HepG2 (cell line): ENCODE results near the gene NOSIP. TPM values are rescaled to one million over a fixed set of nuclear protein-coding genes. Genes with fewer than 3 reads are reported as not detected.

Experiments
- EZH2 ChIP-seq: conservative IDR thresholded peaks from 2 replicates; pipeline ENCODE4 v1.6.1; 2012; ENCODE audit warnings: mild to moderate bottlenecking, low read depth, low read length, moderate library complexity
- FLYWCH1 ChIP-seq: sonication (generic); formaldehyde crosslinking; IDR thresholded peaks from 2 replicates; pipeline ENCODE4 v1.8.1; 2023; ENCODE audit warnings: mild to moderate bottlenecking, missing genetic modification reagents
- RFX5 ChIP-seq: IDR thresholded peaks from 2 replicates; pipeline ENCODE4 v1.6.1; 2011; ENCODE audit warnings: low read depth, low read length, improper control_type of control experiment
- TMF1 ChIP-seq: sonication (generic); formaldehyde crosslinking; IDR thresholded peaks from 2 replicates; pipeline ENCODE4 v1.8.1; 2022; ENCODE audit warnings: low read depth, missing genetic modification reagents
- ZC3H4 ChIP-seq: sonication (generic); formaldehyde crosslinking; IDR thresholded peaks from 2 replicates; pipeline ENCODE4 v1.4.0; 2020; ENCODE audit warnings: missing genetic modification reagents, borderline replicate concordance
- ZFP41 ChIP-seq: sonication (generic); formaldehyde crosslinking; IDR thresholded peaks from 2 replicates; pipeline ENCODE4 v1.4.0; 2020; ENCODE audit warnings: mild to moderate bottlenecking, missing genetic modification reagents, borderline replicate concordance
- ZNF234 ChIP-seq: sonication (generic); formaldehyde crosslinking; conservative IDR thresholded peaks from 2 replicates; pipeline ENCODE4 v1.5.1; 2020; ENCODE audit warnings: mild to moderate bottlenecking, missing genetic modification reagents
- ZNF607 ChIP-seq: sonication (generic); formaldehyde crosslinking; IDR thresholded peaks from 2 replicates; pipeline ENCODE4 v1.5.1; 2020; ENCODE audit warnings: missing genetic modification reagents, mild to moderate bottlenecking, borderline replicate concordance
- ZNF75D ChIP-seq: sonication (generic); formaldehyde crosslinking; IDR thresholded peaks from 2 replicates; pipeline ENCODE4 v1.8.1; 2023; ENCODE audit warnings: missing genetic modification reagents, mild to moderate bottlenecking, borderline replicate concordance
- polyA plus RNA-seq, 8 experiments: library from polyadenylated mRNA; depleted of rRNA in 3 of 8; stranded (reverse) in 7 of 8; unstranded in 1 of 8; fragments of >200 nt; fragmentation: Illumina TruSeq in 4 of 8; extraction: Trizol in 4 of 8; gene quantifications; 2 replicates each; pipeline versions ENCODE4 v1.2.1 to v1.2.3, GENCODE V29; 2011 to 2016; ENCODE audit warnings: low read depth in 4 of 8, missing spikeins in 1 of 8, mixed read lengths in 1 of 8; ENCODE audit not compliant: insufficient read depth in 1 of 8
- total RNA-seq, 5 experiments: library from RNA; depleted of rRNA; stranded (reverse); fragments of >200 nt; fragmentation: Illumina TruSeq; extraction: Trizol; gene quantifications; 2 replicates each; pipeline ENCODE4 v1.2.3, GENCODE V29; 2016; ENCODE audit warnings: low read depth in 1 of 5
- TF ChIP-seq, protein P1 (sequence below): sonication (generic); formaldehyde crosslinking; IDR thresholded peaks from 2 replicates; pipeline ENCODE4 v1.4.0; 2020; ENCODE audit warnings: missing genetic modification reagents, mild to moderate bottlenecking, borderline replicate concordance
- TF ChIP-seq, protein P2 (sequence below): sonication (generic); formaldehyde crosslinking; IDR thresholded peaks from 2 replicates; pipeline ENCODE4 v1.4.0; 2020; ENCODE audit warnings: missing genetic modification reagents
- TF ChIP-seq, protein P3 (sequence below): IDR thresholded peaks from 2 replicates; pipeline ENCODE4 v1.6.1; 2012; ENCODE audit warnings: low read length, improper control_type of control experiment
- TF ChIP-seq, protein P4 (sequence below): sonication (generic); formaldehyde crosslinking; IDR thresholded peaks from 2 replicates; pipeline ENCODE4 v1.9.0; 2021; ENCODE audit warnings: mild to moderate bottlenecking, missing genetic modification reagents

NOSIP gene
- total and polyA plus RNA-seq, 2 of the 13 experiments (the other 11 are each of a cell fraction or from before 2014, with no cell fraction given), result 54.3 to 78.0 TPM

DNA sequence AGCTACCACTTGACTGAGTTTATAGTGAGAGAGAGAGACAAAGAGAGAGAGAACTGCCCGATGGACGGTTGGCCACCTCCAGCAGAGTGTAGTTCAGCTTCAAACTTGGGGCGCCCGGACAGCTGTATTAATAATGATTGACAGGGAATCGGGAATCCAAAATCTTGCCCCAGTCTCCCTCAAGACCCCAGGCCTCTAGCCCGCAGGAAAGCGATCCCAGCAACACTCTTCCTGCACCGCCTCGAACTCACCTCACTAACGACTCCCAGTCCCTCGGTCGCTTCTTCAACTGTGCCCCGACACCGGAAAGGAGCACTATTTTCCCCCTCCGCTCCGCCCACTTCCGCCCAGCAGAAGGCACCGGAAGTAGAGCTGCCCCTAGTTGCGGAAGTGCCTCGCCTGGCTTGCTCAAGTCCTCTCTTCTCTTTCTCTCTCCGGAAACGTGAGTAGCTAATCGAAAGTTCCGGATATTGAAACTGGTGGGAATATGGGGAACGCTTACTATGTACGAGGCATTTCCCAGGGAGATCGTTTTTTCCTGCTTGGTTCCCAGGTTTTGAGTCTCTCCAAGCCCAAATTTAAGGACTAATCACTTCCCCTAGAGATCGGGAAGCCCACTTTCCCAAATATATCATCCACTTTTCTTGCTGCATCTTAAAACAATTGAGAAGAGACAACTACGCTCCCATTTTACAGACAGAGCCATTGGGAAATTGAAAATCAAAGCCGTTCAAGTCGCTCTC is at the start of gene NOSIP (continued):
- TF ChIP-seq ZNF234 (CRISPR knock-in tag) (no peak), RFX5 (0 out of 2 replicates have a peak, but pooled peaks have one; percentile 38), TMF1 (CRISPR knock-in tag) (no peak; the same call in 1 of the 2 replicates), ZNF75D (no peak), ZNF607 (CRISPR knock-in tag) (peak; percentile 88; the same call in 1 of the 2 replicates), ZFP41 (CRISPR knock-in tag) (no peak), EZH2 (no peak), FLYWCH1 (CRISPR knock-in tag) (no peak), ZC3H4 (no peak)
- TF ChIP-seq, protein P1, sequence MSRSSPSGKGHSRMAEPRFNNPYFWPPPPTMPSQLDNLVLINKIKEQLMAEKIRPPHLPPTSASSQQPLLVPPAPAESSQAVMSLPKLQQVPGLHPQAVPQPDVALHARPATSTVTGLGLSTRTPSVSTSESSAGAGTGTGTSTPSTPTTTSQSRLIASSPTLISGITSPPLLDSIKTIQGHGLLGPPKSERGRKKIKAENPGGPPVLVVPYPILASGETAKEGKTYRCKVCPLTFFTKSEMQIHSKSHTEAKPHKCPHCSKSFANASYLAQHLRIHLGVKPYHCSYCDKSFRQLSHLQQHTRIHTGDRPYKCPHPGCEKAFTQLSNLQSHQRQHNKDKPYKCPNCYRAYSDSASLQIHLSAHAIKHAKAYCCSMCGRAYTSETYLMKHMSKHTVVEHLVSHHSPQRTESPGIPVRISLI (CRISPR knock-in tag), result 0 out of 2 replicates have a peak, but pooled peaks have one; percentile 8
- TF ChIP-seq, protein P2, sequence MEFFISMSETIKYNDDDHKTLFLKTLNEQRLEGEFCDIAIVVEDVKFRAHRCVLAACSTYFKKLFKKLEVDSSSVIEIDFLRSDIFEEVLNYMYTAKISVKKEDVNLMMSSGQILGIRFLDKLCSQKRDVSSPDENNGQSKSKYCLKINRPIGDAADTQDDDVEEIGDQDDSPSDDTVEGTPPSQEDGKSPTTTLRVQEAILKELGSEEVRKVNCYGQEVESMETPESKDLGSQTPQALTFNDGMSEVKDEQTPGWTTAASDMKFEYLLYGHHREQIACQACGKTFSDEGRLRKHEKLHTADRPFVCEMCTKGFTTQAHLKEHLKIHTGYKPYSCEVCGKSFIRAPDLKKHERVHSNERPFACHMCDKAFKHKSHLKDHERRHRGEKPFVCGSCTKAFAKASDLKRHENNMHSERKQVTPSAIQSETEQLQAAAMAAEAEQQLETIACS, result no peak
- TF ChIP-seq, protein P3, sequence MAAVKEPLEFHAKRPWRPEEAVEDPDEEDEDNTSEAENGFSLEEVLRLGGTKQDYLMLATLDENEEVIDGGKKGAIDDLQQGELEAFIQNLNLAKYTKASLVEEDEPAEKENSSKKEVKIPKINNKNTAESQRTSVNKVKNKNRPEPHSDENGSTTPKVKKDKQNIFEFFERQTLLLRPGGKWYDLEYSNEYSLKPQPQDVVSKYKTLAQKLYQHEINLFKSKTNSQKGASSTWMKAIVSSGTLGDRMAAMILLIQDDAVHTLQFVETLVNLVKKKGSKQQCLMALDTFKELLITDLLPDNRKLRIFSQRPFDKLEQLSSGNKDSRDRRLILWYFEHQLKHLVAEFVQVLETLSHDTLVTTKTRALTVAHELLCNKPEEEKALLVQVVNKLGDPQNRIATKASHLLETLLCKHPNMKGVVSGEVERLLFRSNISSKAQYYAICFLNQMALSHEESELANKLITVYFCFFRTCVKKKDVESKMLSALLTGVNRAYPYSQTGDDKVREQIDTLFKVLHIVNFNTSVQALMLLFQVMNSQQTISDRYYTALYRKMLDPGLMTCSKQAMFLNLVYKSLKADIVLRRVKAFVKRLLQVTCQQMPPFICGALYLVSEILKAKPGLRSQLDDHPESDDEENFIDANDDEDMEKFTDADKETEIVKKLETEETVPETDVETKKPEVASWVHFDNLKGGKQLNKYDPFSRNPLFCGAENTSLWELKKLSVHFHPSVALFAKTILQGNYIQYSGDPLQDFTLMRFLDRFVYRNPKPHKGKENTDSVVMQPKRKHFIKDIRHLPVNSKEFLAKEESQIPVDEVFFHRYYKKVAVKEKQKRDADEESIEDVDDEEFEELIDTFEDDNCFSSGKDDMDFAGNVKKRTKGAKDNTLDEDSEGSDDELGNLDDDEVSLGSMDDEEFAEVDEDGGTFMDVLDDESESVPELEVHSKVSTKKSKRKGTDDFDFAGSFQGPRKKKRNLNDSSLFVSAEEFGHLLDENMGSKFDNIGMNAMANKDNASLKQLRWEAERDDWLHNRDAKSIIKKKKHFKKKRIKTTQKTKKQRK, result no peak
- TF ChIP-seq, protein P4, sequence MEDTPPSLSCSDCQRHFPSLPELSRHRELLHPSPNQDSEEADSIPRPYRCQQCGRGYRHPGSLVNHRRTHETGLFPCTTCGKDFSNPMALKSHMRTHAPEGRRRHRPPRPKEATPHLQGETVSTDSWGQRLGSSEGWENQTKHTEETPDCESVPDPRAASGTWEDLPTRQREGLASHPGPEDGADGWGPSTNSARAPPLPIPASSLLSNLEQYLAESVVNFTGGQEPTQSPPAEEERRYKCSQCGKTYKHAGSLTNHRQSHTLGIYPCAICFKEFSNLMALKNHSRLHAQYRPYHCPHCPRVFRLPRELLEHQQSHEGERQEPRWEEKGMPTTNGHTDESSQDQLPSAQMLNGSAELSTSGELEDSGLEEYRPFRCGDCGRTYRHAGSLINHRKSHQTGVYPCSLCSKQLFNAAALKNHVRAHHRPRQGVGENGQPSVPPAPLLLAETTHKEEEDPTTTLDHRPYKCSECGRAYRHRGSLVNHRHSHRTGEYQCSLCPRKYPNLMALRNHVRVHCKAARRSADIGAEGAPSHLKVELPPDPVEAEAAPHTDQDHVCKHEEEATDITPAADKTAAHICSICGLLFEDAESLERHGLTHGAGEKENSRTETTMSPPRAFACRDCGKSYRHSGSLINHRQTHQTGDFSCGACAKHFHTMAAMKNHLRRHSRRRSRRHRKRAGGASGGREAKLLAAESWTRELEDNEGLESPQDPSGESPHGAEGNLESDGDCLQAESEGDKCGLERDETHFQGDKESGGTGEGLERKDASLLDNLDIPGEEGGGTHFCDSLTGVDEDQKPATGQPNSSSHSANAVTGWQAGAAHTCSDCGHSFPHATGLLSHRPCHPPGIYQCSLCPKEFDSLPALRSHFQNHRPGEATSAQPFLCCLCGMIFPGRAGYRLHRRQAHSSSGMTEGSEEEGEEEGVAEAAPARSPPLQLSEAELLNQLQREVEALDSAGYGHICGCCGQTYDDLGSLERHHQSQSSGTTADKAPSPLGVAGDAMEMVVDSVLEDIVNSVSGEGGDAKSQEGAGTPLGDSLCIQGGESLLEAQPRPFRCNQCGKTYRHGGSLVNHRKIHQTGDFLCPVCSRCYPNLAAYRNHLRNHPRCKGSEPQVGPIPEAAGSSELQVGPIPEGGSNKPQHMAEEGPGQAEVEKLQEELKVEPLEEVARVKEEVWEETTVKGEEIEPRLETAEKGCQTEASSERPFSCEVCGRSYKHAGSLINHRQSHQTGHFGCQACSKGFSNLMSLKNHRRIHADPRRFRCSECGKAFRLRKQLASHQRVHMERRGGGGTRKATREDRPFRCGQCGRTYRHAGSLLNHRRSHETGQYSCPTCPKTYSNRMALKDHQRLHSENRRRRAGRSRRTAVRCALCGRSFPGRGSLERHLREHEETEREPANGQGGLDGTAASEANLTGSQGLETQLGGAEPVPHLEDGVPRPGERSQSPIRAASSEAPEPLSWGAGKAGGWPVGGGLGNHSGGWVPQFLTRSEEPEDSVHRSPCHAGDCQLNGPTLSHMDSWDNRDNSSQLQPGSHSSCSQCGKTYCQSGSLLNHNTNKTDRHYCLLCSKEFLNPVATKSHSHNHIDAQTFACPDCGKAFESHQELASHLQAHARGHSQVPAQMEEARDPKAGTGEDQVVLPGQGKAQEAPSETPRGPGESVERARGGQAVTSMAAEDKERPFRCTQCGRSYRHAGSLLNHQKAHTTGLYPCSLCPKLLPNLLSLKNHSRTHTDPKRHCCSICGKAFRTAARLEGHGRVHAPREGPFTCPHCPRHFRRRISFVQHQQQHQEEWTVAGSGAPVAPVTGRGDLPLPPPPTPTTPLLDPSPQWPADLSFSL (CRISPR knock-in tag), result no peak
